SW 1271 (cell line): Measurements from ENCODE around the gene C4orf50.

Experiments
- DNase-seq, 2 experiments: peaks; one replicate each; lab custom pipeline; 2025; lab: John Stamatoyannopoulos, UW

The C4orf50 gene

GRCh38 chr4:5943561-5943960, 74.7 kb downstream of the C4orf50 start:
- DNase-seq, result no peak

GRCh38 chr4:5942947-5943346, 75.3 kb downstream of the C4orf50 start:
- no peak for DNase-seq

GRCh38 chr4:5941601-5942000, 76.6 kb downstream of the C4orf50 start:
- DNase-seq, result no peak

- no peak for DNase-seq
These were observed 77.6 kb downstream of the C4orf50 start for GRCh38 chr4:5940470-5941203.

- DNase-seq, result no peak
These were observed 84.0 kb downstream of the C4orf50 start for GRCh38 chr4:5933996-5934831.

GRCh38 chr4:5933116-5933515, 85.1 kb downstream of the C4orf50 start:
- DNase-seq, result no peak

- DNase-seq, result no peak
These were observed 86.1 kb downstream of the C4orf50 start for GRCh38 chr4:5932035-5932568.

GRCh38 chr4:5931526-5931925, 86.7 kb downstream of the C4orf50 start:
- DNase-seq, result no peak

GRCh38 chr4:5930876-5931275, 87.4 kb downstream of the C4orf50 start:
- no peak for DNase-seq

- no peak for DNase-seq
These were observed 87.8 kb downstream of the C4orf50 start for GRCh38 chr4:5930456-5930855.

- DNase-seq, result no peak
These were observed 89.3 kb downstream of the C4orf50 start for GRCh38 chr4:5928844-5929420.

- DNase-seq, result no peak
These were observed 90.0 kb downstream of the C4orf50 start for GRCh38 chr4:5928274-5928673.

- no peak for DNase-seq
These were observed 90.5 kb downstream of the C4orf50 start for GRCh38 chr4:5927747-5928146.

GRCh38 chr4:5927116-5927515, 91.1 kb downstream of the C4orf50 start:
- no peak for DNase-seq

GRCh38 chr4:5926598-5926997, 91.6 kb downstream of the C4orf50 start:
- DNase-seq, result no peak

GRCh38 chr4:5925419-5926200, 92.6 kb downstream of the C4orf50 start:
- DNase-seq, result no peak

- no peak for DNase-seq
These were observed 93.6 kb downstream of the C4orf50 start for GRCh38 chr4:5924461-5925125.

GRCh38 chr4:5923376-5923775, 94.9 kb downstream of the C4orf50 start:
- no peak for DNase-seq

- DNase-seq, result no peak
These were observed 95.7 kb downstream of the C4orf50 start for GRCh38 chr4:5922556-5922955.

GRCh38 chr4:5921981-5922380, 96.2 kb downstream of the C4orf50 start:
- no peak for DNase-seq
